Muscle of arm (tissue), 12 donors: Measurements from ENCODE around the gene PSTPIP1. TPM values are rescaled to one million over a fixed set of nuclear protein-coding genes. Genes with fewer than 3 reads are reported as not detected.

Experiments
- DNase-seq: peaks from one replicate; pipeline ENCODE4 v3.0.0-alpha.2; 2013
- polyA plus RNA-seq, 12 donors: library from polyadenylated mRNA; unstranded; fragments of 120-200 nt; gene quantifications; one replicate each; pipeline ENCODE4 v1.2.1, GENCODE V29; 2013; ENCODE audit not compliant: insufficient read length in 12 of 12

PSTPIP1 gene
- polyA plus RNA-seq, 12 donors = 1.4 to 7.2 (median 2.0) TPM; not detected in 2

DNA sequence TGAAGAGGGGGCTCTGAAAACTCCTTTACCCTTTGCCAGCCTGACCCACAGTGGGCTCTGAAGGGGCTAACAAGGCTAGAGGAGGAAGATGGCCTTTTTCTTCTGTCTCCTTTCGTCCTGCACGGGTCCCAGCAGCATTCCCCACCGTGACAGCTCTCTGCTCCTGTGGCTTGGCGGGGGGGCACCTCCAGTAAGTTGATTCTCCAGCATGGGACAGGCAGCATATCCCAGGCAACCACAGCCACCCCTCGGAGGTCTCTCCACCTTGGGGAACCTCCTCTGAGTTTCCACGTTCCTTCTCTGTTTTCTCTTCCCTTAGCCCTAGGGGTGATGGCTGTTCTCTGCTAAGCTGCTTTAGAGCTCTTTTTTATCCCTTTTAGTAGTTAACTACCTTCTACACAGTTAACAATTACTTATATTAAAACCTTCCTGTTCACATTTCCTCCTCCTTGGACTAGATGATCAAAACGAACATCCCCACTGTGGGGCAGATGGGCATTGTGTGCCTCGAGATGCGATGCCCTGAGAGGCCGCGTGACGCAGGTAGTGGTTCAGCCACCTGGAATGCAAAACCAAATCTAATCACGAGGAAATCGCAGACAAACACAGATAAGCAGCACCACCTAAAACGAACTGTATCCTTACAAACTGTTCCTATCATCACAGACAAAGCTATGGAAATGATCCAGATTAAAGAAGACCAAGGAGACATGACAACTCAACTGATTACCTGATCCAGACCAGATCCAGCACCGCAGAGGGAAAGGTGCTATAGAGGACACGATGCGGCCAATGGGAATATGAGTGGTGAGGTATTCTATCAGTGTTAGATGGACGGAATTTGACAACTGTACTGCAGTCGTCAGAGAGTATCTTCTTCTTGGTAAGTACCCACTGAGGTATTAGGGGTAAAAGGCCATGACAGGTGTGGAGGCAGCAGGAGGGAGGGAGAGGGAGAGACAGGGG lies 48.3 kb downstream of the PSTPIP1 start:
- no peak for DNase-seq

DNA sequence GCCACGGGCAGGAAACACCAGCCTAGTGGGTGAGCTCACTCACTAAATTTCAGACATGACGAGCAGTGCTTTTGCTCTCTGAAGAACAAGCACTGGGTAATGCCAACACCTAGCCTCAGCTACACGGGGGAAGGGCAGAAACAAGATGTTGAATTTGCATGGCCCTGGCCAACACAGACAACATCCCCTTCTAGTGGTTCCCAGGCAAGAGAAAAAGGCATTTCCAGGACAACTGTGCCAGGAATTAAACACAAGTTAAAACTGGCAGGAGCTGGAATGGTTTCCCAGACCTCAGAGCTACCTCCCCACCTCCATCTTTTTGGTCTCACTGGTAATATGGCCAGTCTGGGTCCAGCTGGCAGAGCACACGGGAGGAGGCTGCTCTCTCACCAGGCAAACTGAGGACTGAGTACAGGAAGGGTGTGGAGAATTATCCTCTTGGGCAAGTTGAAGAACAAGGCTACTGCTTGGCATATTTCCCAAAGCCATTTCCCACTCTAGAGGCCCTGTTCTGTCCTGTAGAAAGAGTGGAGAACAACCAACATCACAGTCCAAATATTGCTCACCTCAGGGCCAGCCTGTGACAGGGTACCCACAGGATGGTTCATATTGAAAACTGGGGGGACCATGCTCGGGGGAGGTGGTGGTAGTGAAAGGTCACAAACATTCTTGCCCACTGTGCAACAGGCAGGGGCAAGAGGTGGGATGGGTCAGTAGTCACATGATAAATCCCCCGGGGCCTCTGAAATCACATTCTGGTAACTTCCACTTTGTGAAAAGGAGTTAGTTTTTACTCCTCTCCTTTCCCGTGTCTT lies 49.5 kb downstream of the PSTPIP1 start:
- no peak for DNase-seq

DNA sequence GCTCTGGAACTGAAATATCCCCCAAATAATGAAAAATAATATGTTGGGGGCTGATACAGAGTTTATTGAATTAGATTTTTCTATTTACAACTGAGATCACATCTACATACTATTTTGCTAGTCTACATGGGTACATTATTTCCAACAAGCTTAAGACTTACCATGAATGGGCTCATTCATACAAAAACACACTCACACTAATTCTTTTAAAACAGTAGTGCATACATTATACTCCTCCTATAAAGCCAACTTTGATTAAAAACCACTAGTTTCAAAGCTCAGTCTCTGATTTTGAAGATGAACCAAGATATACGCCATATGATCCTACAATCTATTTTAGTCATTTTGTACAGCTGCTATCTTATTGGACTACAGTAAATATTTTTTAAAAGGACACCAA lies 51.1 kb downstream of the PSTPIP1 start:
- DNase-seq = no peak

DNA sequence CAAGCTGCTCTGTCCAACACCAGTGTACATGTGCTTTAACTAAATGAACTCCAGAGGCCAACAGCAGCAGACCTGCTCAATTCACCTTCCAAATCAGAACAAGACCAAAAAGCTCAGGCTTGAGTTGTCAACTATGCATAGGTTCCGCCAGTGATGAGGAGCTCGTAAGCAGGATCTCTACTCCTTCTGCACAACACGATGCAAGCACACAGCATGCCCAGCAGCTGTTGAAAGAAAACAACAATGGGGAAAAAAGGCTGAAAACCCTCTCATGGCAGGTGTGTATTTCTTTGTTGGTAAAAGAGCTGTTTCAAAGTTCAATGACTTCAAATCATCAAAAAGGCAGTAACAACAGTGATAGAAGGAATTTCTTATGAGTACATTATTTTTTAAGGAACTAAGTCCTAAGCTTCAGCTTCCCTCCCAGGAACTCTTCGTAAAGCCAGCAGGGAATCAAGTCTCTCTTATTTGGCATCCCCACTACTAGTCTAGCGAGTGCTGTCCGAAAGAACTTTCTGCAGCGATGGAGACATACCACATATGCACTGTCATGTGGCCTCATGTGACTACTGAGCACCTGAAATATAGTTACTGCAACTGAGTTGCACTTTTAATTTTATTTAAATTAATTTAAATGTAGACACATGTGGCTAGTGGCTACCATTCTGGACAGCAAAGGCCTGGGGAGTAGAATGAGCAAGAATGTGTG lies 51.9 kb downstream of the PSTPIP1 start:
- no peak for DNase-seq

DNA sequence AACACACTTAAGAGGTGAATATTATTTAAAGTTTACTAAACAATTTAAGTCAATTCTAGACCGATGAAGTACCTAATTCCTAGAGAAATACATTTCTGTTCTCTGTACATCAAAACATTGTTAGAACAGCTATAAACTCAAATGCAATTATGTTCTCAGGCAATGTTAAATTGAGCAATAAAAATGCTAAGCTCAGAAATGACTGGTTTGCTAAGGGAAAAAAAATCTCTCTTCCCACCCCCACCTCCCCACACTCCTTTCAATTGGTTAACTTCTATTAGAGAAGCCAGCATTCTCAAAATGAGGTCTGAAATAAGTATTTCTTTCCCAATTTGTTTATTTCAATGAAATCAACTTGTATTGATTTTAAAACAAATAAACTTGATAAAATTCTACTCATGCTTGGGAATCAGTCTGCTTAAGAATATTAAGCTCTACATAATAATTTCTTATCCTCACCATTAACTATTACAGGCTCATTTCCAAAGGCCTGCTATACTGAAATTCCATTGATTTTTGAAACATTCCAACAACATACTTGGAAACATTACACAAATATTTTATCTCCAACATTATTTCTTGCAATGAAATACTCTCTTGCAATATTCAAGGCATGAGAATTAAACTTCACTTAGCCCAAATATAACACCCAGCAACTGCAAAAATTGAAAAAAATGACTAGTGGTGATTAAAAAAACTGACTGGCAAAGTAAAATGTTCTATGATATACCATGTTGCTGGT lies 53.4 kb downstream of the PSTPIP1 start:
- no peak for DNase-seq

DNA sequence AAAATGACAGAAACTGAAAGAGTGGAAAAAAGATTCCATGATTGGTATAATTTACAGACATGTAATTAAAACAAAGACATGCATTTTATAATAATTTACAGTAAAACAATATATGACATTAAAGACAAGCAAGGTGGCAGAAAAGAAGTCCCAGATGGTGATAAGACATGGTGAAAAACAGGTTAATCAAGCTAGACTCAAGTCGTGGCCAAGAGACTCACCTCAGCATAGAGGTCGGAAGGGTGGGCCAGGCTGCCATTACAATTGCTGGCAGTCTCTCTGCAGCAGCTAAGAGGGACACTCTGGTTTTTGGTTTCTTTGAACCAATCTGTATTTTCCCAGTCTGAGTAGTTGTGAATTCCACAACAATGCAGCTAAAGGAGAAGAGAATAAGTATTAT lies 57.6 kb downstream of the PSTPIP1 start:
- DNase-seq = no peak

DNA sequence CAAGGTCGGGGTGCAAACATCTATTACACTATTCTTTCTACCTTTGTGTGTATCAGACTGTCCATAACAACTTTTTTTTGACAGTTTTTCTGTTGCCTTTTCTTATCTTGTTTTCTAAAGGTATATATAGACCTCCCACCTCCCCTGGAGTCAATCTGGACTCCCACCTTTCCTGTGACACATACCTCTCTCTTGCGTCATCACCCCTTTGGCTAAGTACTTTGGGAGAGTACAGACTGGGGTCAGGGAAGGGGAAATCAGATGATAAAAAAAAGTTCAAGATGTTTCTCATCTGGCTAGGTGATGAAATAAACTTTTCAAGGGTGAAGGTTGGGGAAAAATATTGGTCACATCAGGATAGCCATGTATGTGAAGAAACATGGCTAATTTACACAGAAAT lies 58.8 kb downstream of the PSTPIP1 start:
- no peak for DNase-seq

DNA sequence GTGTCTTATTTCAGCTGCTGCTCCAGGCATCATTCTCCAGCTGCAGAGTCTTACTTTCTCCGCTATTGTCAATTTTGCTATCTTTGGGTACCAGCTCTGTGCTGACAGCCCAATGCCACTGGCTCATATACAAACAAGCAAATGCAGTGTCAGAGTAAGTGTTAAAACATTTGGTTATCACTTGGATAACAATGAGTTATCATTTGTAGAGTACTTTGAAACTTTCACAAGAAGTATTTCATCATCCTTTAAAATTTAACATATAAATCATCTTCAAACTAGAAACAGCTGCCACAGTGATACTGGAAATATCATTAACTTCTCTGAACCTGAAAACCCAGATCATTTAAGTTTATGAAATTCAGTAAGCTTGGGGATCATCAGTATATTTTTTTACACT lies 62.1 kb downstream of the PSTPIP1 start:
- DNase-seq = no peak

DNA sequence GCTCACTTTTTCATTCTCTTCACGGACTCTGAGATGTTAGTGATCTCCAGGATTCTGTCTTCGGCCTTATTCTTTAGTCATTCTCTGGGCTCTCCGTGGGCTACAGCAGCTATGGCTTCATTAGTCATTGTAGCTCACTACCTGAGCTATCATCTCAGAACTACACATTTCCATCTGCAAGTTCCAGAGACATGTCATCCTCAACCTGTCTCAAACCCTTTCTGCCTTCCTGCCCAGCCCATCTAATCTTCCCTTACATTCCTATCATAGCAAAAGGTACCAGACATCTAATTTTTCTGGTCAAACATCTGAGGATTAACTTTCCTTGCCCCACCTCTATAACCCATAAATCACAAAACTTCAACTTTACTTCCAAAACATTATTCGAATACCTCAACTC lies 62.8 kb downstream of the PSTPIP1 start:
- no peak for DNase-seq

DNA sequence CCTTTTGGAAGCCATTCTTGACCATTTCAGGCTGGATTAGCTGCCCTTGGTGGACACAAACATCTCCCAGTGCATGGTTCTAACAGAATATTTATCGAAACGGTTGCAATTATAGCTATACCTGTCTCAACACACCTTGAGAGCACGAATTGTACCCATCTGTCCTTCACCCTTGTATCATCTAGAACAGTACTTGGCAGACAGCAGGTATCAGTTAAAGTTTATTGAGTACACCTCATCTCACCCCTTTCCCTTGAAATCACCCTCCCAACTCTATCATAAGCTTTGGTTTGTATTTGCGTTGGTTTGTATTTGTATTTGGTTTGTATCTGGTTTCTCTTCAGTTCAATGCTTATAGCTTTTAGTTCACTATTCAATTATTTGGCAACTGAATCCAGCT lies 63.5 kb downstream of the PSTPIP1 start:
- no peak for DNase-seq

DNA sequence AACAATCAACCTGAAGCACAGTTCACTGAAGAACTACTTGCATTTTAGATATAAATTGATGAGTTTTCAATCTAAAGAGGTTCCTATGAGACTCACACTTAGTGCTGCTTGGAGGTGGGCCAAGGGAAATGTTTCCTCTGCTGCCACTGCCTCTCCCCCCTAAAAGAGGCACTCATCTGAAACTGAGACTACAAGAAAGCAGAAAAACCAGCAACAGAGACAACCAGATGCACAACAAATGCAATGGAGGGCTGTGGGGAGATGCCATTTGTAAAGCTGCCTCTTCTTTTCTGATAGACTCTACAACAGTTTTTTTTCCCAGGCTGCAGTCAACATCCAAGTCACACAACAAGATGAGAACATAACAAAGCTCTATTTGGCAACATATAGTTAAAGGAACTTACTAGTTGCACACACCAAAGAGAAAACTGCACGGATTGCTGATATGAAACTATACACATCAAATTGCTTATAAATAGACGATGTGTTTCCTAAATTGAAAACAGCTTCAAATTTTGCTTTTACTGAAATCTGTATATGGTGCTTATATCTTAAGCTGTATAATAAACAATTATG lies 64.9 kb downstream of the PSTPIP1 start:
- no peak for DNase-seq

DNA sequence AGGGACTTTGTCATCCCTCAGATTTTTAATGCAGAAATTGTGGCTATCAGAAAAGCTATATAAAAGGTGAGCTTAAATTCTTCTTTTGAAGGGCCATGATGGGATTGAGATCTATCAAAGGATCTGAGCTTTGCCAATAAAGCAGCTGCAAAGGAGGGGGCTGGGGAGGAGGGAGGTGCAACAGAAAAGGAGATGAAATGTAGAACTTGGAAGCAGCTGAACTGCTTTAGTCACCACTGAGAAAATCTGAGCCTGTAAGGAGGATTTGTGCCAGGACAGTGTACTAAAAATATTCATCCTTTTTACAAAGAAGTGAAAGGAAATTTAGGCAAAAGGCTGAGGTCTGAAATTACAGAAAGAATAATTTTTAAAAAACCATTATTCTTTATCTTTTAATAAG lies 65.6 kb downstream of the PSTPIP1 start:
- DNase-seq = peak; percentile 75

DNA sequence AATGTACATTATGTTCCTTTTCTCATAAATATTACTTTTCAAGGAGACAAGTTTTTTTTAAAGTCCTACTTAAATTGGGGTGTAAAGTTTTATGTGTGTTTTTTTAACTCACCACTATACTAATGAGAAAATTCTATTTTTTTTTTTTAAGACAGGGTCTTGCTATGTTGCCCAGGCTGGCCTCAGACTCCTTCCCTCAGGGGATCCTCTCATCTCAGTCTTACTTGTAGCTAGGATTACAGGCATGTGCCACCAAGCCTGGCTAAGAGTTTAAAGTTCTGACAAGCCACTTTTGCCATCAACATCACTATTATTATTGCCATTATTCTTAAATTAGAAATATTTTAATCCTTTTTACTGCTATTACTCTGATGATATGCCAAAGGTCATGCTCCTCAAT lies 68.3 kb downstream of the PSTPIP1 start:
- DNase-seq = no peak

DNA sequence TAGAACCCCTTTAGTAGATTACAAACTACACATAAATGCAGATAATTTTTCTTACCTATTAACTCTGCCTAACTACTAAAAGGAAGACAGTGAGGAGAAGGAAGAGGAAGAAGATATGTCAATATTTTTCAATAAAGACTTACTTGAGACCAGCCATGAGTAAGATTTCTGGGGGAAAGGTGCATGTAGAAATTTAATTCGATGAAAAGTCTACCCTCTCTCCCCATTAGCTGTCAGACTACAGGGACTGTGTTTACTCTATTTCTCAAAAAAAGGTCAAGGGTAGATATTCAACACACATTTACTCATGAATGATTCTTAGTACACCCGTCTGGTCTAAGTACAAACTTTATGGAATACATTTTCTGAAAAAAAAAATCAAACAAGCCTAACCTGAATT lies 69.1 kb downstream of the PSTPIP1 start:
- no peak for DNase-seq

DNA sequence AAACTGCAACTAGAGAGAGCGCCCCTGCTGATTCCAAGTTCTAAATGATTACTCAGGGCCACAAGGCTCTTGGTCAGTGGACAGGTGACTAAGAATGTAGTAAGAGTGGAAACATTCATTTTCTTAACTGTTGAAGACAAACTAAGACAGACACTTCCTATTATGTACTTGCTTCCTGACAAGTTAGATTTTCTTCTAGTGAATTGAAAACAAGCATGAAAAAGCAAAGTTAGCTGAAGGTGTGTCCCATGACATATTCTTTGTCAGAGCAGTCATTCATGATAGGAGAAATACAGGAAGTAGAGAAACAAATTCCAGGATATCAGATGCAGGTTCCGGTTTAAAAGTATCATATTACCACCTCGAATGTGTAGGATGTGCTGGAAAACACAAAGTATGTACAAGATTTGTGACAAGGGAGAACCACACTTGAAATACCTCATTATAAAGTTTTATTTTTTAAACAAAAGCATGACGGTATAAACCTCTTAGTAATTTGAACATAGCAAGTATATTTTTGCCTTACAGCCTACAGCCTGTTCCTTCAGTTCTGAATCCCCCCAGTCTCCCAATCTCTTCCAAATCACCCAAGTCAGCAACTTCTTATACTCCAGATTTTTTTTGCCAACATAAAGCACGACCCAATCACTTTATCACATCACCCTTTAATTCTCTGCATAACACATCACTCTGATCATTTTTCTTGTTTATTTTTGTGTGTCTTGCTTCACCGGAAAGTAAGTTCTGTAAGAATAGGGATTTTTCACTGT lies 69.8 kb downstream of the PSTPIP1 start:
- DNase-seq = no peak

DNA sequence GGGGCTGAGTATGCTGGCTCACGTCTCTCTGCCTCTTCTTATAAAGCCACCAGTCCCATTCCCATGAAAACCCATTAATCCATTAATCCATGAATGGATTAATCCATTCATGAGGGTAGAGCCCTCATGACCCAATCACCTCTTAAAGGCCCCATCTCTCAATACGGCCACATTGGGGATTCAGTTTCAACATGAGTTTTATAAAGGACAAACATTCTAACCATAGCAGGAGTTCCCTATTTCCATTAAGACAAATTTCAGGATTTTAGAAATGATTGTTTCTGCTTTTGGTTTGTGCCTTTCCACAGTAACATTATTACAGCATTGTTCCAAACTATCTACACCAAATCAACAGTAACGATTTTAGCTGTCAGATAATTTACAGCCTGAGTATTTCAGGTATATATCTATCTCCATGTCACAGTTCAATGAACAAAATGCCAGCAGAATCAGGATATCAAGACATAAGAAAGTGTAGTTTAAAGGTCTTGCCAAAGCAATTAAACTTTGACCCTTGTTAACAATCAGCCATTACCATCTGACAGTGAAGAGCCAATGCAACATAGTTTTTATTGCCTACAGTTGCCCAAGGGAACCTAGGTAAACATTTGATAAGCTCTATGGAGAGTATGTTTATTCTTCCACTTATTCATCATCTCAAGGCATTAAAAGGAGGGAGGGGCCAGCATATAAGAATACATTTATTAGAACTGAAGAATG lies 72.2 kb downstream of the PSTPIP1 start:
- DNase-seq = no peak

DNA sequence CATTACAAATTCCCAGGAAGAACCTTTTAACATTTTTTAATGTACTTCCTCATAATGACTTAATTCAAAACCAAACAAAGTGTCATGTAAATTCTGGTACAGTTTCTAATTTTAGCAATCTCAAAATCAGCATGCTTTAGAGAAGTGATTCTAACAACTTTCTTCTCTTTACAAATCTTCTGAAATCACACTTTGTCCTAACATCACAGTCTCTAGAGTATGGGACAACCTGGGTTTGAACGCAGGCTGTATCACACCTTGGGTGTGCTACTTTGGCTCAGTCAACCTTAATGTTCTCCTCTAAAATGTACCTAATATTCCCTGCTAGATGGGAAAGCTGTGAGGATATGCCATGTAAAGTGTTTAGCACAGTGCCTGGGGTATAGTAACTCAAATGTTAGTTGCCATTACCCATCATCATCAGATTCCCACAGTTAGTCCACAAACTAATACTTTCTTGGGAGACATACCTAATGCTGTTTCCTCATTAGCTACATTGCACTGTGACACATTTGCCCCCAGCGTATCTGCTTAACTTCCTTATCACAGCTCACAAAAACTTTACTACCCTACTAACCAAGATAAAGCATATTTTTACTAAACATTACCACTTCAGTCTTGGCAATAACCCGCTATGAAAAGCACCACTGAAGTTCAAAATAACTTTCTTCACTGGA lies 72.9 kb downstream of the PSTPIP1 start:
- no peak for DNase-seq

DNA sequence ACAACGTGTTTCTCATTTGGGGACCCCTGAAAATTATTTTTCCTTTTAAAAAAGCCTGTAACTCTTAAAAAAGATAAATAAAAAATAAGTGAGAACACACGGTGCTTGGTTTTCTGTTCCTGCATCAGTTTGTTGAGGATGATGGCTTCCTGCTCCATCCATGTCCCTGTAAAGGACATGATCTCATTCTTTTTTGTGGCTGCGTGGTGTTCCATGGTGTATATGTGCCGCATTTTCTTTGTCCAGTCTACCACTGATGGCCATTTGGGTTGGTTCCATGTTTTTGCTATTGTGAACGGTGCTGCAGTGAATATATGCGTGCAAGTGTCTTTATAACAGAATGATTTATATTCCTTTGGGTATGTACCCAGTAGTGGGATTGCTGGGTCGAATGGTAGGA lies 73.7 kb downstream of the PSTPIP1 start:
- DNase-seq = no peak

DNA sequence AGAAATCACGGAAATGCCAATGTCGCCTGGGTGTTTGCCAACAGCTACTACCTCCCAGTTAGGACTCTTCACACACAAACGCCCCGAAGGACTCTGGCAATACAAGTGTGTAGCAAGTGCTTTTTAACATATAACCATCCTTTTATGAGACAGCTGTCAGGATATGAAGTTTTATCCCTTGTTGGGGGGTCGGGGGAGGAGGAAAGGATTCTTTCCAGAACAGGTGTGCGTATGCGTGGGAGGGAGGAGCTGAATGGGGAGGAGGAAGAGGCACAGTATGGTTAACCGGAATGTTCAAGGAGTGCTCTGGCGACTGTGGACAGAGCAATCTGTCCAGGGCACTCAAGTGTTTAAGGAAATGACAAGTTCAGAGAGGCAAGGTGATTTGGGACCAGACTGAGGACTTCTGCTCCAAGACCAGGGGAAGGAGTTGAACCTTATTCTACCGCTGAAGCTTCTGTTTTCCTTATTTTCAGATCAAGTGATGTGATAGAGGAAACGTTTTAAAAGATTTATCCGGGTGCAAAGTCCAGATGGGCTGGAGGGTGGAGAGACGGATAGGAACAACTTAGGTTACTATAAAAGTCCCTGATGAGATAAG lies 74.7 kb downstream of the PSTPIP1 start:
- no peak for DNase-seq
